Measurements from ENCODE around the gene PRSS33. TPM values are rescaled to one million over a fixed set of nuclear protein-coding genes. Genes with fewer than 3 reads are reported as not detected.

PRSS33 gene
- total RNA-seq, 1 donor = not detected

- DNase-seq (ENCODE audit: low read depth) = no peak
Observed at GRCh38 chr16:2736476-2737237, 50.7 kb downstream of the PRSS33 start.

GRCh38 chr16:2734844-2735515 lies 52.4 kb downstream of the PRSS33 start:
- DNase-seq (ENCODE audit: low read depth) = no peak
- no peak overlapping the region for H3K4me3 ChIP-seq (ENCODE audit: low read depth, low read length)
- no peak for TF ChIP-seq CTCF (IDR thresholded peaks at IDR 0.05; ENCODE audit: insufficient read depth, low read depth, low read length)

More at GRCh38 chr16:2736476-2737237, 50.7 kb downstream of the PRSS33 start:
- H3K4me3 ChIP-seq (ENCODE audit: low read depth, low read length) = no peak overlapping the region
- no peak for TF ChIP-seq CTCF (IDR thresholded peaks at IDR 0.05; ENCODE audit: insufficient read depth, low read depth, low read length)

Small RNA genes lying within 50 kb of the gene (small RNA-seq; reads per million reads assigned to genes)
- 1.3 reads per million, percentile 28 among the genes with 10 or more reads in this experiment for gene SNORA3C

Other genes with a start within 250 kb of the PRSS33 start
- 26.7 and 37.1 TPM in 2 replicates for gene PDPK1, start 249.5 kb downstream of the PRSS33 start, total RNA-seq
- gene KCTD5, start 105.0 kb downstream of the PRSS33 start, total RNA-seq = 25.0 and 26.4 TPM in 2 replicates
- gene PRSS27, start 67.3 kb downstream of the PRSS33 start, total RNA-seq = 0.86 and 0.97 TPM in 2 replicates
- gene SRRM2, start 34.9 kb downstream of the PRSS33 start, total RNA-seq = 51.9 and 62.2 TPM in 2 replicates
- 203 and 227 TPM in 2 replicates for gene ELOB, start 10.3 kb downstream of the PRSS33 start, total RNA-seq
- gene PRSS41, start 10.9 kb upstream of the PRSS33 start, total RNA-seq = not detected in 2 replicates
- 0.32 and 0.43 TPM in 2 replicates for gene PRSS21, start 29.7 kb upstream of the PRSS33 start, total RNA-seq
- 0.64 and 0.86 TPM in 2 replicates for gene ZG16B, start 42.7 kb upstream of the PRSS33 start, total RNA-seq
- gene PRSS22, start 70.6 kb upstream of the PRSS33 start, total RNA-seq = not detected in 2 replicates
- gene FLYWCH2, start 95.7 kb upstream of the PRSS33 start, total RNA-seq = 47.1 and 62.5 TPM in 2 replicates
- 25.9 and 28.3 TPM in 2 replicates for gene FLYWCH1, start 124.4 kb upstream of the PRSS33 start, total RNA-seq
- under 0.01 TPM in 1 of 2 replicates, not detected in the other for gene KREMEN2, start 176.7 kb upstream of the PRSS33 start, total RNA-seq
- 4.3 and 5.2 TPM in 2 replicates for gene PAQR4, start 181.8 kb upstream of the PRSS33 start, total RNA-seq
- 6.9 and 8.4 TPM in 2 replicates for gene PKMYT1, start 192.9 kb upstream of the PRSS33 start, total RNA-seq
- gene CLDN9, start 225.4 kb upstream of the PRSS33 start, total RNA-seq = not detected in 2 replicates
- not detected in 2 replicates for gene CLDN6, start 230.6 kb upstream of the PRSS33 start, total RNA-seq
- 196 and 201 TPM in 2 replicates for gene TNFRSF12A, start 232.8 kb upstream of the PRSS33 start, total RNA-seq
- gene HCFC1R1, start 236.4 kb upstream of the PRSS33 start, total RNA-seq = 28.1 and 31.9 TPM in 2 replicates
- gene THOC6, start 236.5 kb upstream of the PRSS33 start, total RNA-seq = 28.1 and 29.6 TPM in 2 replicates
- gene BICDL2, start 249.4 kb upstream of the PRSS33 start, total RNA-seq = under 0.01 TPM in 1 of 2 replicates, not detected in the other